NCI-H82 treated with DMSO at 0.1 percent for 48 hours (cell line): ENCODE results near the gene GPAT2.
"Not testable (repeated sequence)": the region's sequence is repeated elsewhere in the genome, so short reads cannot be mapped to it uniquely, and the experiment has no call there.

ENCODE experiments used
- DNase-seq: peaks from one replicate; lab custom pipeline; 2025; ENCODE audit not compliant: unreplicated experiment; lab: John Stamatoyannopoulos, UW

GPAT2 gene

DNA sequence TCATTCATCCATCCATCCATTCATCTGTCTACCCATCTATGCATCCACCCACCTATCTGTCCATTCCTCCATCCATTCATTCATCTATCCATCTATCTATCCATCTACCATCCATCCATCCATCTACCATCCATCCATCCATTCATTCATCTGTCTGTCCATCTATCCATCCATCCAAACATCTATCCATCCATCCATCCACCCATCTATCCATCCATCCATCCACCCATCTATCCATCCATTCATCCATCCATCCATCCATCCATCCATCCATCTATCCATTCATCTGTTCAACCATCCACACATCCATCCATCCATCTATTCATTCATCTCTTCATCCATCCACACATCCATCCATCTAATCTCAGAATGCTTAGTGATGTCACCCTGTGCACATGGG is 30.0 kb upstream of the GPAT2 start:
- not testable (repeated sequence) for DNase-seq

DNA sequence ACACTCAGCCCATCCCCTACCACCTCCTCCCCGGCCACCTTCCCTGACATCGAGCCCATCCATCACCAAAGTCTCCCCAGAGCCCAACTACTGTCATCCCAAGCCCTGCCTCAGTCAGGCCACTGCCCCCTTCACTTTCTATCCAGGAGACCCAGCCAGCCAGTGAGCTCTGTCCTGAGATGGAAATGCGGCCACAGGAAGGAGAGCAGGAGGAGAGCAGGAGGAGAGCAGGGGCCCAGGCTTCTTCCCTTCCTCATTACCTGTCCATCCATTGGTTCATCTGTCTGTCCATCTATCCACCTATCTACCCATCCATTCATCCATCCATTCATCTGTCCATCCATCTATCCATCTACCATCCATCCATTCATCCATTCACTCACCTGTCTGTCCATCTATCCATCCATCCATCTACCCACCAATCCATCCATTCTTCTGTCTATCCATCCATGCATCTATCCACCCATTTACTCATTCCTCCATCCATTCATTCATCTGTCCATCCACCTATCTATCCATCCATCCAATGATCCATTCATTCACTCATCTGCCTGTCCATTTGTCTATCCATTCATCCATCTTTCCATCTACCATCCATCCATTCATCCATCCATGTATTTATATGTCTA is 29.4 kb upstream of the GPAT2 start:
- not testable (repeated sequence) for DNase-seq

DNA sequence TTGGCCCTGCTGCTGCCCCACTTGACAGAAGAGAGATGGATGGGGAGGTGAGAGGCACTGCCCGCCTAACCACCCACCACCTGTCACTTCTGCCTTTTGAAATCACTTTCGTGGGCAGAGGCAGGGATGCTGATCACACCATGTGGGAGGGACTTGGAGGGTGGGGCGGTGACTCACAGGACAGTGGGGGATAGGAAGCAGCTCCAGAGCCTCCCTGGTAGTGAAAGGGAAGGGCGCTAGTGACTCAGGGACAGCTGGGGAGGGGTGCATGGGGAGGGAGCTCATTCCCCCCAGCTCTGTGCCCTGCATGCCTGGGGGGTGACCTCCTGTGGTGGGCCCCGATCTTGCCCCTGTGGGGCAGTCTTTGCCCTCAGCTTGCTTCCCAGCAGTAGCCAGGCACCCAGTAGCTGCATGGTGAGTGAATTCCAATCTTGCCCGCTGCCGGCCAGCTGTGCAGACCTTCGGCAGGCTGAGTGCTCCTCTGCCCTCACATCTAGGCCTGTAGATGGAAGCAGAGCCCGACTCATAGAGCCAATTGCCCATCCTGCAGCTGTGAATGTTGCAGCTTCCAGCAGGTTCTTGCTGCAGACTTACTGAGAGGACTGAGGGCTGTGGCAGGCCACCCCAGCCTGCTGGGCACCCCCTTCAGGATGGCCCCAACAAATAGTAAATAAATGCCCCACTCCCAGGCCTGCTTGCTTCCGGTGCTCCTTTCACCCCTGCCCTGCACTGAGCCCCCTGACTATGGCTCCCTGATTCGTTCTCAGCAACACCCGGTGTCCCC is 28.6 kb upstream of the GPAT2 start:
- not testable (repeated sequence) for DNase-seq

DNA sequence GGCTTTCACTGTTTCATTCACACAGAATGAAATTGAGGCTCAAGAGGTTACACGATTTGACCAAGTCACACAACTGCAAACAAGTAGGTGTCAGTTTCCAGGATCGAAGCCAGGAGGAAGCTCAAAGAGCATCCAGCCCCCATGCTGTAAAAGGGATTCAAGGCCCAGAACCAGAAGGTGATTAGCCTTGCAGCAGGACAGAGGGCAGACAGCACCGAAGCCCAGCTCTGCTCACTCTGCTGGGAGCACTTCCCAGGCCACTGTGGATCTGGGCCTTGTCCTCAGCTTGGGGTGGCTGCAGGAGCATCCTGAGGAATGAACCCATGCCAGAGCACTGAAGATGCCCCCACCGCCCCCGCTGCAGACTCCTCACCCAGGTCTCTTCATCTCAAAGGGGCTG is 27.8 kb upstream of the GPAT2 start:
- not testable (repeated sequence) for DNase-seq

DNA sequence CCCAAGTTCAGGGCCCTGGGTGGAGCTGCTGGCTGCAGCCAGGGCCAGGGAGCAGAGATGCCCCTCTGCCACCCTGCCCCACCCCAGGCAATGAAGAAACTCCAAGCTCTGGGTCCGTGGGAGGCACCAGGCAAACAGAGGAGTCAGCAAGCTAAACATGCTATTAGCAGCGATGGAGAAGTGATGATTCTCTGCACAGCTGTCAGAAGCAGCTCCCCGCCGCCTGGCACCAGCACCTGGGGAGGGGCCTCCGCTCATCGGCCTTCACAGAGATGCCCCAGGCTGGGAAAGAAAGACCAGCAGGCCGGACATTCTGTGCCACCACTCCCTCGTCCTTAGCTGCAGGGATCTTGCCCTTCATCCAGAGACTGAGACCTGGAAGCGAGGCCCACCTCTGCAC is 27.2 kb upstream of the GPAT2 start:
- not testable (repeated sequence) for DNase-seq

DNA sequence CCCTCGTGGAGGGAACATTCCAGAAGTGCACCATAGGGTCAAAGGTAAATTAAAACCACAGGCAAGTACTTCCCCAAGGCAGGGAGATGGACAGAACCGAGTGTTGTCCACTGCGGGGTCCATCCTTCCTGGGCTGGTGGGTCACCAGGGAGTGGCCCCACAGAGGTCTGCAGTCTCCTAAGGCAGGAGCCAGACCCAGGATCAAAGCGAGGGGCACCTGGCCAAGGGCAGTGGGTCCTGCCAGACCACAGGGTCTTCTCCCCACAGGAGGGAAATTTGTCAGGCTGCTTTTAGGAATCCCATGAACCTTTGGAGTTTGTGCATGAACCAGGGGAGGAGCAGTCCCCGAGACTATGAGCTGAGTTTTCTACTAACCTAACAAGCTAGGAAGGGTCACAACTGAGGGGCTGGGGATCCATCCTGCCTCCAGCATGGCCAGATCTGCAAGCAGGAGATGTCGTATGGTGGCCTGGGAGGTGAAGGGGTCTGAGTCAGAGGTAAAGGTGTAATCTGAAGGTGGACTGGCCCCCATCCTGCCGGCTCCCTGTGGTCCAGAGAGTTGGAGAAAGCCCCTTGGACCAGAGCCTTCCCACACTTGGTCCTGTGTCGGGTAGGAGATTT is 26.6 kb upstream of the GPAT2 start:
- DNase-seq = not testable (repeated sequence)

DNA sequence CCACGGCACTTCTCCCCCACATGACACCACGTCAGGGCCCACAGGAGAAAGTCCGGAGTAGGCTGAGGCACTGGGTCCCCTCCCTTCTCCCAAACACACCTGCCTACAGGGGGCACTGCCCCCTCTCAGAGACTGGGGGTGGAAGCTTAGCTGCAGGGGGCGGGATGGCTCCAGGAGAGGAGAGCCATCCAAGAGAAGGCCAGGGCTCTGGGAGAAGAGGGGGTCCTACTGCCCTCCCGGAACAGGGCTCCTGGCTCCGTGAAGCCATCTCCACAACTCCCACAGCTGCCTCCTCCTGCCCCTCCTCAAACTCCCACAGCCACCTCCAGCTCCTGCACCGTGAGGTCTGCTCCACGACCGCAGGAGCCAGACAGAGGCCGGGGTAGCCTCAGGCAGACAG is 25.6 kb upstream of the GPAT2 start:
- not testable (repeated sequence) for DNase-seq

DNA sequence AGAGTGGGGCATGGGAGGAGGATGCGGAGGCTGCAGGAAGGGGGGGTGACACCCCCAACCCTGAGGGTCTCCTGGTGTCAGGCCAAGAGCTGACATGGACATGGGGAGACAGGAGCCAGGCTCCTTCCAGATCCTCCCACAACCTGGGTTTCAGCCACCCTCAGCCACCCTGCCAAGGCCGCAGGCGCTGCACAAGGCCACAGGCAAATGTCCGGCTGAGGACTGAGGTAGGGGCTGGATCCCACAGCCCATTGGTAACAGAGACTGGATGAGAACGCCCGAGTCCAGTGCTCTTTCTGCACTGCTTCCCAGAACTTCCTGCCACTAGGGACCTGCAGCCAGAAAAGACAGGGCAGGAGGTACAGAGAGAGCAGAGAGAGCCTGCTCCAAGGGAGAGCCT is 24.7 kb upstream of the GPAT2 start:
- DNase-seq = not testable (repeated sequence)

DNA sequence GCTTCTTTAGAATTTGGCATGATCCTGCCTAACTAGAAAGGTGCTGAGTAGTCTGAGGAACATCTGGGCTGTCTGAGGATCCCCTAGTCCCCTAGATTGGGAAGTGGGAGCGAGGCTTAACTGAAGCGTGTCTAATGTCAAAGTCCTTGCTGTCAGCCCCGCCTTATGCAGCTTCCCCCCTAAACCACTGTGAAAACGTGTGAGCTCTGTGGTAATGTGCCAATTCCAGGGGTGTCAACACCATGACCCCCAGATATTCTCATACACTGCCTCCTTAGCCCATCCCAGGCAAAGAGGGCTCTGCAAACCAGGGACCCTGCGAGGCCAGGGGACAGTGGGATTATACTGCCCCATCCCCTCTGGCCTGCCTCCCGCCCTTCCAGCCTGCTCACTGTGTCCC is 21.1 kb upstream of the GPAT2 start:
- DNase-seq = not testable (repeated sequence)

DNA sequence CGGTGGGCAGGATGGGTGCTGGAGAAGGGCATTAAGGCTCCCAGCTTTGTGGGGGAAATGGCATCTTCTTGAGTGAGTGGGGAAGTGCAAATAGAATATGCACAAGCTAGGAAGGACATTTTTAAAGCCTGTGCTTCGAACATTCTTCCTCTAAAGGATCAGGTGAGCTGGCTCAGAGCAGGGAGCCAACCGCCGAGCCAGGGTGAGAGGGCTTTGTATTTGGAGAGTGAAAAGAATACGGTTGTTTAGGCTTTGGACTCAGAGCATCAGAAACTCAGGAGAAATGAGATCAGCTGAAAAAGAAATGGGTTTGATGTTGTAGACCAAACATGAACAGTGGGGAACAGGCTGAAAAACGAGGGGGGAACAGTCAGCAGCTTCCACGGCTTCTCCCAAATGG is 19.8 kb upstream of the GPAT2 start:
- DNase-seq = not testable (repeated sequence)

DNA sequence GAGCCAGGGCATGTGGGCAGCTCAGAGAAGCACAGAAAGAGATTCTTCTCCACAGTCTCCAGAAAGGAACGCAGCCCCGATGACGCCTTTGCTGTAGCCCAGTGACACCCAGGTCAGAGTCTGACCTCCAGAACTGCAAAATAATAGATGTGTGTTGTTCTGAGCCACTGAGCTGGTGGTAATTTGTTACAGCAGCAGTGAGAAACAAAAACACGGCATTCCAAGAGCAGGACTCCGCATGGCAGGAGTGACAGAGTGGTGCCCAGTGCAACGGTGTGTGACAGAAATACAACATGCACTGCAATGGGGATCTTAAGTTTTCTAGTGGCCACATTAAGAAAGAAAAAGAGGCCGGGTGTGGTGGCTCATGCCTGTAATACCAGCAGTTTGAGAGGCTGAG is 18.7 kb upstream of the GPAT2 start:
- not testable (repeated sequence) for DNase-seq

DNA sequence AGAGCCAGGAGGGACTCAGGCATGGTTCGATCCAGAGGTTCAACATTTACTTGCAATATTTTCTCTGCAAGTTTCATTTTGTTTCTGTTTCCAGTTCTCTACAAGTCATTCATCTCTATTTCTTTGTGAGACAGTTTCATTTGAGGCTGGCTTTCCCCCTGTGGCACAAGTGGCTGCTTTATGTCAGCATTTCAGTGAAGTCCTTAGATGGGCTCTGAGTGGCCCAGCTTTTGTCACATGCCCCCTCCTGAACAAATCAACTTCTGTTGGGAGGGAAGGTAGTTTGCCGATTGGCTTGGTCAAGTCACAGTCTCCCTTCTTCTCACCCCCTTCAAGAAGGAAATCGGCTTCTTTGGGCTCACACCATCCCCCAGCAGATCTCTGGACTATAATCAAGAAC is 17.9 kb upstream of the GPAT2 start:
- DNase-seq = not testable (repeated sequence)

DNA sequence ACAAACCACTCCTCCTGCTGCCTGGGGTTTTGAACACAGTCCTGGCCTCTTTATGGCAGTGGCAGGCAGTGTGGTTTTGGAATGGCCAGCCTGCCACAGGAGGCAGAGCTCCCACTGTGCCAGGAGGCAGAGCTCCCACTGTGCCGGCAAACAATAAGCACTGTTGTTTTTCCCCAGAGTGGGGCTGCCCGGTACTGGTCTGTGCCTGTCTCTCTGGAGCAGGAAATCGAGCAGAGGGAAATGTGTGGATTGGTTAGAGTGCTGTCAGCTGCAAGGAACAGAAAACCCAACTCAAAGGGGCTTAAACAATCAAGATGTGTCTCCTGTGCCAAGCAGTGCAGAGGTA is 15.2 kb upstream of the GPAT2 start:
- DNase-seq = not testable (repeated sequence)

DNA sequence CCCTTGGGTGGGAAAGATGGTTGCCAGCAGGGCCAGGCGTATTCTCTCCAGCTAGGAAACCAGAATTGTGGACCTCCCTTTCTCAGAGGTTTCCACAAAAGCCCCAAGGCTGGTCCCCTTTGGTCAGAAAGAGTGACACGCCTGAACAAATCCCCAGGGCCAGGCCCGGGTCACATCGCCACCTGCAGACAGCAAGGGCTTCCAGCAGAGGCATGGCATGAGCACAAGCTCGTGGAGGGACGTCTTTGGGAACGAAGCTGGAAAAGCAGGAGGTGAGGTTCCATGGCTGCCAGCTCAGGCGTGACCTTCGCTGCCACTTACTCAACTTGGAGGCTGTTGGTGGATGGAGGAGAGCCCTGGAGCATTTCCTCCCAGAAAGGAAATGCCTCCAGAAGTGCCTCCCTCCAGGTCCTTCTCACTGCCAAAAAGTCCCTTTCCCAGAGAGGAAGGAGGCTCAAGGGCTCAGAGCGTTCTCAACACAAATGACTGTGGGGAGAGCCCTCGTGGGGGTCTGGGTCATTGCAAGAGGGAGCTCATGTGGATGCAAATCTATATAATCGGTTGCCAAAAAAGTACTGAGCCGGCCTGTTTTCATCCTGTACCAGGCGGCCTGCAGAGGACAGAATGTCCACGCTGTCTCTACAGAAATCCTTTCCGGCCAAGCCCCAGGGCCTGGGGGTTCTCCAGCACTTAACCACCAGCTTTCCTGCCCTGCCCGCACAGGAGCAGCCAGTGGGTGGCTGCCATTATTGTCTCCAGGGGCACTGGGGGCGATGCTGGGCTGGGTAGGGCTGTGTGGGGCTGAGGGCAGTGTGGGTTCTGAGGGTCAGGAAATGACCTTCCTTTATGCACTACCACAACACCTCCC is 14.6 kb upstream of the GPAT2 start:
- not testable (repeated sequence) for DNase-seq

DNA sequence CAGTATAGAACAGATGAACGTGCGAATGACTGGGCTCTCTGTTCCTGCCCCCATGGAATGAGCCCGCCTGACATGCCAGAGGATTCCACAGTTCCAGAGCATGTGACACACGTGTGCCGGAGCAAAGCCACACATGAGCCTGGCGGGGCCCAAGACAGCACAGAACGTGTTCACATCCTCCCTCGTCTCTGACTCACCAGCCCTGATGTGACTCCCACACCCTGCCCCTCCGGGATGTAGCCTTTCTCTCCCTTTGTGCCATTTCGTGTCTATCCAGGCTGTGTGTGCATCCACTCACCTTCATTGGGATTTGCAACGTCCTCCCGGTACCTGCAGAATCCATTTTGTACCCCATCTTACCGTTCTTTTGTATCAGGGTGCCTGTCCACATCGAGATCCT is 838 bp upstream of the GPAT2 start:
- DNase-seq = not testable (repeated sequence)

DNA sequence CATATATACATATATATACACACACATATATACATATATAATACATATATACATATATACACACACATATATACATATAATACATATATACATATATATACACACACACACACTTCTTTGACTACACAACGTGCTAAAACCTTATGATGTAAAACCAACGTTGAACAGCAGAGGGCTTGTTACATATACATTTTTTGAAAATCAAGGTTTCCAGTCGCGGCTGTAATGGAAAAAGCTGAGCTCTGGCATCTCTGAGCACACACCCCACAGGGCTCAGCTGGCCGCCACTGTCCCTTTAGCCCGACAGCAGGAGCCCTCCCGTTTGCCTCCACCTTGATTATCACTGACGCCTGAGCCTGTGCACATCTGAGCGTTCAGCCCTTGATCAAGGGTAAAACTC is 719 bp downstream of the GPAT2 start:
- DNase-seq = not testable (repeated sequence)

DNA sequence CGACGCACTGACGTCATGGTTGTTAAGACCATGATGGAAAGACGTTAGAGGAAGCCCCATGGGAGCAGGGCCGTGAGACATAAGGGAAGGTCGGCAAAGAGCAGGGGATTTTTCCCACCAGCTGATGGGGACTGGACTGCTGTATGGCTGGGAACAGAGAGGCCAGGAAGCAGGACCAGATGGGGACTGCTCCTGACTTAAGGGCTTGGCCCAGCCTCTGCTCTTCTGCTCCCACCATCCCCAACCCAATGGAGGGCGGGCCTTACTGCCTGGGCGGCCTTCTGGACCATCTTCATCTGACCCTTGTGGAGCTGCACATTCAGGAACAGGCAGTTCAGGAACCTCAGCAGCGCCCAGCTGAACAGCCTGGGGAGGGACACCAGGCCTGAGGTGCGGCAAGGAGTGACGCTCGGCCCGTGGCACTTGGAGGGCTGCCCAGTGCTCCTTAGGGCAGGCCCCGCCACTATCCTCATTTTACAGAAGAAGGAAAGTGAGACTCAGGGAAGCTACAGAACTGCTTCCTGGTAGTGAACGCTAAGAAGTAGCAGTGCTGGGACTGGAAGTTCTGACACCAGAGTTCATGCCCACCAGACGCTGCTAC is 6.9 kb downstream of the GPAT2 start:
- DNase-seq = not testable (repeated sequence)

DNA sequence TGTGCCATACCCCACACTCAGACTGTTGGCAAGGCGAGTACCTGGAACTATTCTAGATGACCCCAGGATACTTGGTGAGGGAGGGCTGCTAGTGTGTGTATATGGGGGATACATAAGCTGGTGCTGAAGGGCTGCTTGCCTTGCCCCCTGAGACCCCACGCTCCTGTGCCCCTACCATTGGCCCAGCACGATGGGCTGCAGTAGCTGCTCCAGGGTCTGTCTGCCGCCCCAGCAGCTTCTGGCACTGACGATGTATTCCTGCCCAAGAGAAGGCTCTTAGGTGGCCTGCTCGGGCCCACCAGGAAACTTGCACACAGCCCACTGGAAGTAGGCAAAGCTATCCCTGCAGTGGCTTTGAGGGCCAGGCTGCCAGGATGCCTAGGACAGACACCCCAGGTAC is 9.0 kb downstream of the GPAT2 start:
- not testable (repeated sequence) for DNase-seq

DNA sequence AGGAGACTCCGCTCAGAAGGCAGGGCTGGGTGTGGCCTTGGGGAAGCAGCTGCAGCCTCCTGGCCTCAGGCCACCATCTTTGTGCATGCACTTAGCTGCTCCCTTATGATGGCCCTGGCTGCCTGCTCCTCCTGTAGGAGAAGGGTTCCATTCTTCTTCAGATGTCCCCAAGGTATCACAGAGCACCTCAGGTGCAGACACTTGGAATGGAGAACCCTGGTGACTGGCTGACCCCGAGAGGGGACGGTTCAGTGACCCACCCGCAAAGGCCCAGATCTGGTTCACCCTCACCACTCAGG is 9.6 kb downstream of the GPAT2 start:
- no peak for DNase-seq

DNA sequence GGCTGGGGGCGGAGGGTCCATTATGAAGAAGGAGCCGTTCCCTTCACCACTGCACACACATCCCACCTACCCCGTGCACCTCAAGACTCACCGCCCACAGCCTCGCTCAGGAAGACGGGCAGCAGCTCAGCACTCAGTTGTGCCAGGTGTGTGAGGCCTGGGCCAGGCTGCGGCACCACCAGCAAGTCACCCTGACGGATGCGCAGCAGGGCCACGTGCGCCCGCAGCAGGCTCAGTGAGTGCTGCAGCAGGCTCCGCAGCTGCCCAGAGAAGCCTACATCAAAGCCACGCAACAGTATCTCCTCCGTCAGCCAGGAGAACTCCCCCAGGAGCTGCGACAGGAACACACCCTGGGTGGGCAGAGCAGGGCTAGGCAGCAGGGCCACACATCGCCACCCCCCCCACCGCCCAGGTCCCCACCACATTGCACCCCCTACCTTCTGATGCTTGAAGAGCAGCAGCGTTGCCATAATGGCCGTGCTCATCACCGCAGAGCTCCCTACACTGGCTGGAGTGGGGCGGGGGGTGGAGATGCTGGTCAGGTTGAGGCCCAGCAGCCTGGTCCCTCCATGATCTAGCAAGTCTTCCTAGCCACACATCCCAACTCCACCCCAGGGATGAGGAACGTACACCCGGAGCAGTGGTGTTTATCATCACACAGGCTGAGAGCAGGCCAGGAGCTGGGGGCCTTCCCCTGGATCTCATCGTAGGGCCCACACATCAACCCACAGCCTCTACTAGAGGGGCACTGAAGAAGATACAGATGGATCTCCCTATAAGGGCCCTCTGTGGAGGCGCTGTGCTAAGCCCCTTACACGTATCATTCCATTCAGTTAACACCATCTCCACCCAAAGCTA is 10.2 kb downstream of the GPAT2 start:
- no peak for DNase-seq
